H9 (cell line): ENCODE measurements around the gene MAPK8IP2. TPM values are rescaled to one million over a fixed set of nuclear protein-coding genes. Genes with fewer than 3 reads are reported as not detected.

Source experiments
- DNase-seq: peaks from one replicate; pipeline ENCODE4 v3.0.0-alpha.2; 2017
- H2AFZ ChIP-seq: one replicate; pipeline ENCODE4 v1.6.1; 2013; ENCODE audit warnings: mild to moderate bottlenecking, low read length, control low read depth, moderate library complexity
- H2AK5ac ChIP-seq: 2 replicates; pipeline ENCODE4 v1.6.1; 2013; ENCODE audit warnings: low read length, control low read depth, mixed read lengths; ENCODE audit not compliant: insufficient read length
- H2BK120ac ChIP-seq: one replicate; pipeline ENCODE4 v1.6.1; 2013; ENCODE audit warnings: low read depth, mild to moderate bottlenecking, low read length, control low read depth, inconsistent platforms; ENCODE audit not compliant: poor library complexity, severe bottlenecking
- H2BK12ac ChIP-seq: 2 replicates; pipeline ENCODE4 v1.6.1; 2013; ENCODE audit warnings: low read length, control low read depth, mixed read lengths, low read depth; ENCODE audit not compliant: insufficient read length
- H2BK15ac ChIP-seq: 2 replicates; pipeline ENCODE4 v1.6.1; 2013; ENCODE audit warnings: low read depth, low read length, control low read depth
- H2BK20ac ChIP-seq: one replicate; pipeline ENCODE4 v1.6.1; 2013; ENCODE audit warnings: low read depth, mild to moderate bottlenecking, low read length, control low read depth, inconsistent platforms; ENCODE audit not compliant: poor library complexity, severe bottlenecking
- H2BK5ac ChIP-seq: 2 replicates; pipeline ENCODE4 v1.6.1; 2013; ENCODE audit warnings: low read length, control low read depth, mixed read lengths; ENCODE audit not compliant: insufficient read length
- H3K14ac ChIP-seq: 2 replicates; pipeline ENCODE4 v1.6.1; 2013; ENCODE audit warnings: low read length, control low read depth; ENCODE audit not compliant: insufficient read depth
- H3K18ac ChIP-seq: 2 replicates; pipeline ENCODE4 v1.6.1; 2013; ENCODE audit warnings: low read depth, mild to moderate bottlenecking, mixed read lengths, low read length, control low read depth; ENCODE audit not compliant: insufficient read length
- H3K23ac ChIP-seq: 2 replicates; pipeline ENCODE4 v1.6.1; 2013; ENCODE audit warnings: low read length, control low read depth, mixed read lengths, low read depth; ENCODE audit not compliant: insufficient read length
- H3K23me2 ChIP-seq: 2 replicates; pipeline ENCODE4 v1.6.1; 2013; ENCODE audit warnings: low read depth, mild to moderate bottlenecking, mixed read lengths, low read length, control low read depth; ENCODE audit not compliant: insufficient read length, poor library complexity, severe bottlenecking
- H3K27ac ChIP-seq: 2 replicates; pipeline ENCODE4 v1.5.1; 2013; ENCODE audit warnings: low read length, control low read depth, mixed read lengths, low read depth; ENCODE audit not compliant: insufficient read length
- H3K27me3 ChIP-seq: 2 replicates; pipeline ENCODE4 v1.6.1; 2013; ENCODE audit warnings: low read length, control low read depth, inconsistent platforms; ENCODE audit not compliant: insufficient read depth
- H3K4ac ChIP-seq: 2 replicates; pipeline ENCODE4 v1.6.1; 2013; ENCODE audit warnings: low read depth, mild to moderate bottlenecking, control low read depth, inconsistent platforms, low read length, moderate library complexity
- H3K4me1 ChIP-seq: 2 replicates; pipeline ENCODE4 v1.6.1; 2013; ENCODE audit warnings: low read length, control low read depth, inconsistent platforms; ENCODE audit not compliant: insufficient read depth
- H3K4me2 ChIP-seq: 2 replicates; pipeline ENCODE4 v1.6.1; 2013; ENCODE audit warnings: low read length, control low read depth, mixed read lengths; ENCODE audit not compliant: insufficient read length, insufficient read depth
- H3K56ac ChIP-seq: 2 replicates; pipeline ENCODE4 v1.6.1; 2013; ENCODE audit warnings: low read depth, mild to moderate bottlenecking, mixed read lengths, low read length, control low read depth; ENCODE audit not compliant: insufficient read length
- H3K79me1 ChIP-seq: 2 replicates; pipeline ENCODE4 v1.6.1; 2013; ENCODE audit warnings: low read depth, mild to moderate bottlenecking, moderate library complexity, low read length, control low read depth, inconsistent platforms; ENCODE audit not compliant: insufficient read depth, poor library complexity, severe bottlenecking
- H3K79me2 ChIP-seq: 2 replicates; pipeline ENCODE4 v1.6.1; 2013; ENCODE audit warnings: low read length, control low read depth, inconsistent platforms; ENCODE audit not compliant: insufficient read depth
- H3K9ac ChIP-seq: 2 replicates; pipeline ENCODE4 v1.6.1; 2013; ENCODE audit warnings: low read length, control low read depth, mixed read lengths; ENCODE audit not compliant: insufficient read length; ENCODE audit errors: extremely low read depth
- H3K9me3 ChIP-seq: one replicate; pipeline ENCODE4 v1.6.1; 2013; ENCODE audit warnings: low read depth, low read length, inconsistent platforms; ENCODE audit not compliant: control insufficient read depth
- H3T11ph ChIP-seq: one replicate; pipeline ENCODE4 v1.6.1; 2013; ENCODE audit warnings: mild to moderate bottlenecking, low read length, control low read depth, inconsistent platforms
- H4K20me1 ChIP-seq: one replicate; pipeline ENCODE4 v1.6.1; 2013; ENCODE audit not compliant: control insufficient read depth, insufficient read length, insufficient read depth
- H4K5ac ChIP-seq: 2 replicates; pipeline ENCODE4 v1.6.1; 2013; ENCODE audit warnings: low read depth, mild to moderate bottlenecking, mixed read lengths, low read length, control low read depth; ENCODE audit not compliant: insufficient read length
- H4K8ac ChIP-seq: replicated peaks from 2 replicates; pipeline ENCODE4 v1.6.1; 2013; ENCODE audit warnings: low read length, control low read depth, mixed read lengths, low read depth; ENCODE audit not compliant: insufficient read length
- H4K91ac ChIP-seq: 2 replicates; pipeline ENCODE4 v1.6.1; 2013; ENCODE audit warnings: low read depth, mild to moderate bottlenecking, moderate library complexity, mixed read lengths, low read length, control low read depth; ENCODE audit not compliant: insufficient read length
- H3K27ac Mint-ChIP-seq, 3 experiments: 2 replicates in 2 of 3; 3 replicates in 1 of 3; pipeline ENCODE4 v1.8.0; 2020 to 2021; ENCODE audit warnings: mixed read lengths in 3 of 3, mild to moderate bottlenecking in 1 of 3, moderate library complexity in 1 of 3
- H3K27me3 Mint-ChIP-seq: 2 replicates; pipeline ENCODE4 v1.8.0; 2021; ENCODE audit warnings: low read depth, mild to moderate bottlenecking, moderate library complexity, mixed read lengths
- H3K36me3 Mint-ChIP-seq, 3 experiments: 2 replicates in 2 of 3; 3 replicates in 1 of 3; pipeline ENCODE4 v1.8.0; 2020 to 2021; ENCODE audit warnings: low read depth in 3 of 3, mixed read lengths in 3 of 3; ENCODE audit not compliant: insufficient read depth in 1 of 3
- H3K4me1 Mint-ChIP-seq, 2 experiments: 2 replicates each; pipeline ENCODE4 v1.8.0; 2020; ENCODE audit warnings: mixed read lengths in 2 of 2
- H3K4me3 Mint-ChIP-seq, 2 experiments: 2 replicates in 1 of 2; 3 replicates in 1 of 2; pipeline ENCODE4 v1.8.0; 2020 to 2021; ENCODE audit warnings: mild to moderate bottlenecking in 2 of 2, mixed read lengths in 2 of 2, moderate library complexity in 1 of 2
- H3K9me3 Mint-ChIP-seq, 2 experiments: 2 replicates in 1 of 2; 3 replicates in 1 of 2; pipeline ENCODE4 v1.8.0; 2020; ENCODE audit warnings: mild to moderate bottlenecking in 2 of 2, mixed read lengths in 2 of 2, moderate library complexity in 1 of 2
- CTCF ChIP-seq: fragments of 200-600 bp; sonication (generic); conservative IDR thresholded peaks from 3 replicates; pipeline ENCODE4 v1.8.0; 2021; ENCODE audit warnings: antibody characterized with exemption, mild to moderate bottlenecking
- WGBS: extraction: QIAGEN DNeasy Blood & Tissue Kit; methylation state at CpG from one replicate; pipeline ENCODE4 v1.1.7; 2013; ENCODE audit warnings: missing lambda C conversion rate, low lambda C conversion rate, mixed read lengths; ENCODE audit not compliant: insufficient read length; ENCODE audit errors: extremely low coverage; 5-methylcytosine and 5-hydroxymethylcytosine counted together
- total RNA-seq: library from RNA; stranded (reverse); gene quantifications from 2 replicates; pipeline ENCODE4 v1.2.1, GENCODE V29; 2021

The MAPK8IP2 gene
- total RNA-seq, 1 experiment from 2014 or later, result 5.7 TPM

GRCh38 chr22:50627642-50628542 lies 27.3 kb downstream of the MAPK8IP2 start, which contains the start of gene ARSA:
Gene ARSA (minus strand): TSS chr22:50628152. CDS start chr22:50627779, 373 bp downstream.
- peaks cover 2% of the 10 kb centered on the region for H4K20me1 ChIP-seq
- Mint-ChIP-seq H3K4me3 (peak within 1 kb of the TSS; percentile 74 to 91), H3K27ac (no peak within 1 kb of the TSS; a peak in 1 of 7 replicates), H3K4me1 (peaks cover 7 to 8% of the 10 kb centered on the region in 2 experiments), H3K27me3 (peaks cover 28% of the 10 kb centered on the region), H3K9me3 (no peaks in the 10 kb centered on the region), H3K36me3 (peaks cover 0 to 3% (median 0%) of the 10 kb centered on the region in 3 experiments; a peak in 2 of 7 replicates)
- H3K18ac ChIP-seq, result no peak within 1 kb of the TSS
- no peak within 1 kb of the TSS for H2BK12ac ChIP-seq
- H3K14ac ChIP-seq, result peak within 1 kb of the TSS; percentile 38; the same call in 1 of the 2 replicates
- H3K4me1 ChIP-seq, result peaks cover 5% of the 10 kb centered on the region; the same call in 1 of the 2 replicates
- H3K56ac ChIP-seq, result no peak within 1 kb of the TSS
- no peak within 1 kb of the TSS for H4K91ac ChIP-seq
- no peaks in the 10 kb centered on the region for H3K79me2 ChIP-seq
- no peak within 1 kb of the TSS for H4K8ac ChIP-seq
- no peak within 1 kb of the TSS for H3K4ac ChIP-seq
- H3K9me3 ChIP-seq, result no peaks in the 10 kb centered on the region
- H3K23me2 ChIP-seq, result peaks cover 18% of the 10 kb centered on the region
- peak within 1 kb of the TSS; percentile 40 for H3K9ac ChIP-seq
- H3K27me3 ChIP-seq, result peaks cover 4% of the 10 kb centered on the region; the same call in 1 of the 2 replicates
- no peak within 1 kb of the TSS for H2AFZ ChIP-seq
- no CpG with 5 or more reads among the region's 88 CpGs for WGBS
- no peak within 1 kb of the TSS for H2BK20ac ChIP-seq
- H3T11ph ChIP-seq, result no peak within 1 kb of the TSS
- H2AK5ac ChIP-seq, result no peak within 1 kb of the TSS
- peak; percentile 50; the same call in 2 of the 3 replicates for TF ChIP-seq CTCF
- H4K5ac ChIP-seq, result no peak within 1 kb of the TSS
- peak within 1 kb of the TSS; percentile 81 for H3K4me2 ChIP-seq
- no peak within 1 kb of the TSS for H2BK5ac ChIP-seq
- H3K79me1 ChIP-seq, result no peaks in the 10 kb centered on the region
- no peak within 1 kb of the TSS for H3K27ac ChIP-seq
- peak; percentile 86 for DNase-seq
- H2BK120ac ChIP-seq, result no peak within 1 kb of the TSS
- H2BK15ac ChIP-seq, result no peak within 1 kb of the TSS; the same call in 1 of the 2 replicates
- H3K23ac ChIP-seq, result no peak within 1 kb of the TSS
